HG03575 (cell line): ENCODE measurements around the gene COL2A1.

ENCODE experiments used
- ATAC-seq: cut with Tn5 transposase; IDR thresholded peaks from one replicate; pipeline ENCODE4 v1.9.1; 2021; ENCODE audit not compliant: unreplicated experiment, insufficient number of reproducible peaks, low FRiP score; ENCODE audit errors: extremely low read depth

COL2A1 gene

GRCh38 chr12:48016373-48017020 lies 12.2 kb upstream of the COL2A1 start:
- ATAC-seq = no peak

- no peak for ATAC-seq
These were observed 11.7 kb upstream of the COL2A1 start for GRCh38 chr12:48015954-48016353.

- ATAC-seq = no peak
These were observed 10.9 kb upstream of the COL2A1 start for GRCh38 chr12:48015129-48015528.

- no peak for ATAC-seq
These were observed 9.0 kb upstream of the COL2A1 start for GRCh38 chr12:48013287-48013686.

GRCh38 chr12:48012070-48012469 lies 7.8 kb upstream of the COL2A1 start:
- no peak for ATAC-seq

GRCh38 chr12:48010366-48010970 lies 6.2 kb upstream of the COL2A1 start:
- ATAC-seq = no peak

GRCh38 chr12:48009471-48009870 lies 5.2 kb upstream of the COL2A1 start:
- no peak for ATAC-seq

- ATAC-seq = no peak
These were observed 4.7 kb upstream of the COL2A1 start for GRCh38 chr12:48008950-48009349.

GRCh38 chr12:48008349-48008748 lies 4.1 kb upstream of the COL2A1 start:
- no peak for ATAC-seq

GRCh38 chr12:48007206-48007605 lies 2.9 kb upstream of the COL2A1 start:
- no peak for ATAC-seq

- ATAC-seq = no peak
These were observed 1.4 kb upstream of the COL2A1 start for GRCh38 chr12:48005750-48006021.

GRCh38 chr12:48005001-48005749 lies 899 bp upstream of the COL2A1 start:
- ATAC-seq = no peak

GRCh38 chr12:48003226-48004052 lies 837 bp downstream of the COL2A1 start:
- ATAC-seq = no peak

GRCh38 chr12:48002773-48003218 lies 1.5 kb downstream of the COL2A1 start:
- no peak for ATAC-seq

- ATAC-seq = no peak
These were observed 1.9 kb downstream of the COL2A1 start for GRCh38 chr12:48002414-48002730.

GRCh38 chr12:48001505-48002413 lies 2.5 kb downstream of the COL2A1 start:
- ATAC-seq = no peak

GRCh38 chr12:48000878-48001504 lies 3.3 kb downstream of the COL2A1 start:
- no peak for ATAC-seq

- no peak for ATAC-seq
These were observed 4.5 kb downstream of the COL2A1 start for GRCh38 chr12:47999816-48000215.
